Bronchial epithelial cell (primary cell): Measurements from ENCODE around the gene PLPP2. TPM values are rescaled to one million over a fixed set of nuclear protein-coding genes. Genes with fewer than 3 reads are reported as not detected.

Source experiments
- DNase-seq: peaks from one replicate; pipeline ENCODE4 v3.0.0-alpha.2; 2010; ENCODE audit warnings: low read depth
- FAIRE-seq: peaks from 2 replicates; lab custom pipeline; 2011; peaks lifted over from hg19 to GRCh38; lab: Jason Lieb, UNC
- H3K27me3 ChIP-seq: 2 replicates; pipeline ENCODE4 v1.5.1; 2011; ENCODE audit warnings: low read length; ENCODE audit not compliant: control insufficient read depth, insufficient read depth
- H3K36me3 ChIP-seq: 2 replicates; pipeline ENCODE4 v1.5.1; 2011; ENCODE audit warnings: low read length; ENCODE audit not compliant: control insufficient read depth, insufficient read depth
- H3K4me3 ChIP-seq: 2 replicates; pipeline ENCODE4 v1.5.1; 2011; ENCODE audit warnings: mild to moderate bottlenecking, low read depth, low read length, control low read depth
- total RNA-seq: library from RNA; depleted of rRNA; stranded (reverse); fragments of >200 nt; gene quantifications from 2 replicates; pipeline ENCODE4 v1.2.1, GENCODE V29; 2014
- TF ChIP-seq, protein P1 (sequence below): IDR thresholded peaks from 2 replicates; pipeline ENCODE4 v1.5.1; 2011; ENCODE audit warnings: mild to moderate bottlenecking, moderate library complexity, low read length, control low read depth, inconsistent platforms; ENCODE audit not compliant: insufficient read depth, severe bottlenecking

Gene PLPP2
- total RNA-seq, 1 donor from 2014 or later: 39.8 TPM

DNA sequence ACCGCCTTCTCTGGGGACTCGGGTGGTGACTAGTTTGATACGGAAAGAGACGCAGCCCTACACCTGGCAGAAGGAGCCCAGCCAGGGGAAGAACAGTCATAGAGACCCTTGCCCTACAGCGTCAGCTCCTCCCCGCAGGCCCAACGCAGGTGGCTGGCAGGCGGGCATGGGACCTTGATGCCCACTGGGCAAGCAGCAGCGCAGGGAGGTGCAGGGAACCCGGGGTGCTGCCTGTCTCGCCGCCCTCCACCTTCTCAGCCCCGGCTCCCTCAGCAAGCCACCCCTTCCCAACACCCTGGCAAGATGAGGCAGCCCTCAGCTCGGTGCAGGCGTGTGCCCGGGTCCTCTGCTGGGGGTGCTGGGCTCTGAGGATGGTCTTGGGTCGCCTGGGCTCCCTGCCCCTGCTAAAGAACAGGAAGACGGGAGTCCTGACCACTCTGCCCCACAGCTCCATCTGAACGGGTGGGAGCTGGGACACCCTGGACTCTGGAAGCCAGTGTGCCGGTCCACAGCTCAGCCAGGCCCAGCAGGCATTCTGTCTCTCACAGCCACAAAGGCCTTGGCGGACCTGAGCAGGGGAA lies 44.4 kb upstream of the PLPP2 start:
- H3K4me3 ChIP-seq: no peak overlapping the region
- H3K27me3 ChIP-seq: no peaks in the 10 kb centered on the region
- H3K36me3 ChIP-seq: peaks cover 10% of the 10 kb centered on the region
- DNase-seq: no peak
- TF ChIP-seq, protein P1, sequence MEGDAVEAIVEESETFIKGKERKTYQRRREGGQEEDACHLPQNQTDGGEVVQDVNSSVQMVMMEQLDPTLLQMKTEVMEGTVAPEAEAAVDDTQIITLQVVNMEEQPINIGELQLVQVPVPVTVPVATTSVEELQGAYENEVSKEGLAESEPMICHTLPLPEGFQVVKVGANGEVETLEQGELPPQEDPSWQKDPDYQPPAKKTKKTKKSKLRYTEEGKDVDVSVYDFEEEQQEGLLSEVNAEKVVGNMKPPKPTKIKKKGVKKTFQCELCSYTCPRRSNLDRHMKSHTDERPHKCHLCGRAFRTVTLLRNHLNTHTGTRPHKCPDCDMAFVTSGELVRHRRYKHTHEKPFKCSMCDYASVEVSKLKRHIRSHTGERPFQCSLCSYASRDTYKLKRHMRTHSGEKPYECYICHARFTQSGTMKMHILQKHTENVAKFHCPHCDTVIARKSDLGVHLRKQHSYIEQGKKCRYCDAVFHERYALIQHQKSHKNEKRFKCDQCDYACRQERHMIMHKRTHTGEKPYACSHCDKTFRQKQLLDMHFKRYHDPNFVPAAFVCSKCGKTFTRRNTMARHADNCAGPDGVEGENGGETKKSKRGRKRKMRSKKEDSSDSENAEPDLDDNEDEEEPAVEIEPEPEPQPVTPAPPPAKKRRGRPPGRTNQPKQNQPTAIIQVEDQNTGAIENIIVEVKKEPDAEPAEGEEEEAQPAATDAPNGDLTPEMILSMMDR: no peak
- no peak for FAIRE-seq

DNA sequence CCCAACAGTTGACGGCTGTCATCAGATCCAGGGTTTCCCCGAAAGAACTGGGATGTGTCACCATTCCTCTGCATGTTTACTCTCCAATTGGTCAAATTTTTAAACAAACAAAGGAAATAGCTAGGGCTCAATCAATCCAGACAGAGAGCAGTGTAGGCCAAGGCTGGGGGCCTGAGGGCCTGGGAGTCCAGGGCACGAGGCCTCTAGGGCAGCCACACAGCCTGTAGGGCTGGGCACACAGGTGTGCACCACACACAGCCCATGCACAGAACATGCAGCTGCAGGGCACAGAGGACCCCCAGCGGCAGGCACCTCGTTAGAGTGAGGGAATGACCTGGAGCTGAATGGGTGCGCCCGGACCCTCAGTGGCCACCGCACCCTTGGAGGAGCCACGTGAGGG lies 43.9 kb upstream of the PLPP2 start:
- DNase-seq (no peak), FAIRE-seq (no peak)
- TF ChIP-seq, protein P1: no peak
- Histone ChIP-seq H3K27me3 (no peaks in the 10 kb centered on the region), H3K4me3 (no peak overlapping the region), H3K36me3 (peaks cover 10% of the 10 kb centered on the region)

DNA sequence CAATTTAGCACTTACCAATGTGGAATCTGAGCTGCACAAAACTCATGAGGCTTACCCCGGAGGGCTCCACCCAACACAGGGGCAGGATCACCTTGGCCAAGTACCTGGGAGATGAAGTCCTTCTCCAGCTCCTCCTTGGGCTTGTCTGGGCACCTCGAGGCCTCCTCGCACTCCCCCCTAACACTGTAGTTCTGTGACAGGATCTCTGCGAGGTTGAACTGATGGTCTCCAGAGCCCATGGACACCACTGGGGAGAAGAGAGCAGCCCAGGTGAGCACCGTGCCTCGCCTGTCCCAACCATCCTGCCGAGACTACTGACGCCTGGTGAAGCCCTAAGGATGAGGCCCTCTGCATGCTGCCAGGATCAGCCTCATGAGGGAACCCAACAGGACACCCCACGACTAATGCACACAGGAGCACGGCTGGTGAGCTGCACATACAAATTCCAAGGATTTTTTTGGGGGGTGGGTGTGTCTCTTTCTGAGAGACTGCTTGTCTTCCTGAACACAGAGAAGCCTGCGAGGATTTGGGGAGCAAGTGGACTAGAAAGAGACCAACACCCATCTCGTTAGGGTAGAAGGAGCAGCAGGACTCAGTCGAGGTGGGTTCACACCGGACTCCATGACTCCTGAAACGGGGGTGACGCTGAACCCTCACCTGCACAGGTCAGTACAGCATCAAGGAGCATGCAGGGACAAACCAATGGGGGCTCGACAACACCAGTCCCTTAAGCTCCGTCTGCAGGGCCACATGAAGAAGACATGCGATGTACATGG lies 43.3 kb upstream of the PLPP2 start:
- DNase-seq (no peak), FAIRE-seq (peak; percentile 47)
- TF ChIP-seq, protein P1: no peak
- peaks cover 10% of the 10 kb centered on the region for H3K36me3 ChIP-seq
- no peak overlapping the region for H3K4me3 ChIP-seq
- H3K27me3 ChIP-seq: no peaks in the 10 kb centered on the region

DNA sequence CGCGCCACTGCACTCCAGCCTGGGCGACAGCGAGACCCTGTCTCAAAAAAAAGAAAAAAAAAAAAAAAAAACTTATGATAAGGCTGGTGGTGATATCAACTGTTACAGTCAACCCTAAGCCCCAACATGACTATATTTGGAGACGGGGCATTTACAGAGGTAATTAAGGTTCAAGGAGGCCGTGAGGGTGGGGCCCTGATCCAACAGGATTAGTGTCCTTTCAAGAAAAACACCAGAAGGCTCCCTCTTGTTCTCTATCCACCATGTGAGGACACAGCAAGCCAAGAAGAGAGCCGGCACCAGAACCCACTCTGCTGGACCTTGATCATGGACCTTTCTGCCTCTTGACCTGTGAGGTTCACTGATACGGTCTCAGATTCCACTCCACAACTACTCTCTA lies 39.3 kb upstream of the PLPP2 start:
- Histone ChIP-seq H3K36me3 (peaks cover 36% of the 10 kb centered on the region), H3K4me3 (no peak overlapping the region), H3K27me3 (no peaks in the 10 kb centered on the region)
- FAIRE-seq: no peak
- TF ChIP-seq, protein P1: no peak
- no peak for DNase-seq

DNA sequence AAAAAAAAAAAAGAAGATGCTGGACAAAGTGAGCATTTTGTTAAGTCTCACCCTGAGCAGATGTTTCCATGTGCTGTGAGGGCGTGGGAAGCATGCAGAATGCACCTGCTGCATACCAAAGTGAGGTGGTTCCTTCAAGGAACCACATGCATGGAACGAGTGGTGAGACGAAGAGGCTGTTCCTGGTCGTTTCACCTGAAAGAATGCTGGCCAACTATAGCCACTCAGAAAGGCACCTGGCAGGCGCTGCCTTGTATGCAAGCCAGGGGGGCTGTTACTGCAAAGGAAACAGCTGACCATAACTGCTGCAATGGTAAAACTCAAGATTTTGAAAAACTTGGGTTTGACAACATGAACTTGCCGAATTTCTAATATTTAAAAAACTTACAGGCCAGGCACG lies 38.7 kb upstream of the PLPP2 start:
- DNase-seq (no peak), FAIRE-seq (no peak)
- Histone ChIP-seq H3K36me3 (peaks cover 40% of the 10 kb centered on the region), H3K4me3 (no peak overlapping the region), H3K27me3 (no peaks in the 10 kb centered on the region)
- TF ChIP-seq, protein P1: no peak
